Measurements from ENCODE around the gene SLC13A5. TPM values are rescaled to one million over a fixed set of nuclear protein-coding genes. Genes with fewer than 3 reads are reported as not detected.
A peak's percentile ranks its signal among the peaks of the same experiment; 100 is the strongest.

SLC13A5 gene
- total RNA-seq = under 1 TPM in 2 of 6 donors, not detected in 4; 0.09 to 0.27 TPM

DNA sequence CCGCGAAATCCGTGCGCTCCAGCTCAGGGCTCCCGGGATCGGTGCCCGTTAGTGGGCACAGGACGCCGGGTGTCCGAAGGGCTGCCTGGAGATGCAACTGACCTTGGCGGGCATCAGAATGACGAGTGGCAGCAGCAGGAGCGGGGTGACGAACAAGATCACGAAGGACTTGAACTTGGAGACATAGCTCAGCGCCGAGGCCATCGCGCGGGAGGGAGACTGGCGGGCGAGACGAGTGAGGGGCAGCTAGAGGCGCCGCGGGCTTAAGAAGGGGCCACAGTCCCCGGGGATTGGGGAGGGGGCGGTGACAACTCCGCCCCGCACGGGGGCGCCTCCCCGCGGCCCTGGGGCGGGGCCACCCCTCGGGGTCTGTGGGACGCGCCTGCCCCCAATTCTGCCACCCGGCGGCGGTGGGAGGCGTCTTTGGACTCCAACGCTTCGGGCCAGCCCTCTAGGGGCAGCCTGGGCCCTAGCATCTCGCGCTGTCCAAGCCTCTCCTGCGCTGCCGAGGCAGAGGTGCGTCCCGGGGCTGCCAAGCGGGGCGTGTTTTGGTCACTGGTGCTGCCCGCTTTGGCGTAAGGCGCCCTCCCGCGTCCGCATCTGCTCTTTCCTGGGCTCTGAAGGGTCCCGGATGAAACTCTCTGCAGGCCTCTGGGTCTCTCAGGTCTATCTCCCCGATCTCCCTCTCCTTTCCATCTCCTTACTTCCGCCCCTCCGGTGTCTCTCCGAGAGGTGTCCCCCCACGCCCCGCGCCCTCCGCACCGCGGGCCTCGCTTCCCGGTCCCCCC lies at the start of gene SLC13A5:
Gene SLC13A5 (minus strand): TSS at position 240 of the 788 bp plus-strand sequence. CDS start 36 bp downstream, at position 204.
- peak in 1 of 2 donors; percentile 81 for DNase-seq
- peaks cover 0 to 21% (median 4%) of the 10 kb centered on the region in 4 donors for H3K27me3 ChIP-seq

GRCh38 chr17:6761779-6762178 lies 48.6 kb upstream of the SLC13A5 start:
- ATAC-seq (ENCODE audit: low FRiP score in 2 of 2) (no peak), DNase-seq (no peak)
- TF ChIP-seq POLR2A (IDR thresholded peaks at IDR 0.05) = no peak
- no peak for TF ChIP-seq POLR2AphosphoS5 (IDR thresholded peaks at IDR 0.05)
- TF ChIP-seq, protein P1, sequence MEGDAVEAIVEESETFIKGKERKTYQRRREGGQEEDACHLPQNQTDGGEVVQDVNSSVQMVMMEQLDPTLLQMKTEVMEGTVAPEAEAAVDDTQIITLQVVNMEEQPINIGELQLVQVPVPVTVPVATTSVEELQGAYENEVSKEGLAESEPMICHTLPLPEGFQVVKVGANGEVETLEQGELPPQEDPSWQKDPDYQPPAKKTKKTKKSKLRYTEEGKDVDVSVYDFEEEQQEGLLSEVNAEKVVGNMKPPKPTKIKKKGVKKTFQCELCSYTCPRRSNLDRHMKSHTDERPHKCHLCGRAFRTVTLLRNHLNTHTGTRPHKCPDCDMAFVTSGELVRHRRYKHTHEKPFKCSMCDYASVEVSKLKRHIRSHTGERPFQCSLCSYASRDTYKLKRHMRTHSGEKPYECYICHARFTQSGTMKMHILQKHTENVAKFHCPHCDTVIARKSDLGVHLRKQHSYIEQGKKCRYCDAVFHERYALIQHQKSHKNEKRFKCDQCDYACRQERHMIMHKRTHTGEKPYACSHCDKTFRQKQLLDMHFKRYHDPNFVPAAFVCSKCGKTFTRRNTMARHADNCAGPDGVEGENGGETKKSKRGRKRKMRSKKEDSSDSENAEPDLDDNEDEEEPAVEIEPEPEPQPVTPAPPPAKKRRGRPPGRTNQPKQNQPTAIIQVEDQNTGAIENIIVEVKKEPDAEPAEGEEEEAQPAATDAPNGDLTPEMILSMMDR (IDR thresholded peaks at IDR 0.05) = no peak
- no peak for TF ChIP-seq EP300 (IDR thresholded peaks at IDR 0.05)
- no peak overlapping the region for H3K27ac ChIP-seq
- peaks cover 6 to 88% (median 61%) of the 10 kb centered on the region in 4 donors for H3K36me3 ChIP-seq
- H3K27me3 ChIP-seq = no peaks in the 10 kb centered on the region
- H3K4me3 ChIP-seq = no peak overlapping the region
- 85 to 95% methylated on average over 7 to 8 of the region's 8 CpGs for WGBS, 2 donors
- no peaks in the 10 kb centered on the region for H3K9me3 ChIP-seq
- H3K4me1 ChIP-seq = peaks cover 11 to 15% (median 14%) of the 10 kb centered on the region in 4 donors

More for the DNA sequence above, at the start of gene SLC13A5:
- Histone ChIP-seq H3K27ac (no peak within 1 kb of the TSS), H3K4me3 (peak within 1 kb of the TSS in 3 of 4 donors; percentile 12 to 36 (median 19)), H3K4me1 (peaks cover 8 to 23% (median 17%) of the 10 kb centered on the region in 4 donors), H3K36me3 (no peaks in the 10 kb centered on the region), H3K9me3 (peaks cover 0 to 3% (median 0%) of the 10 kb centered on the region in 4 donors)
- TF ChIP-seq POLR2A (IDR thresholded peaks at IDR 0.05) = no peak
- TF ChIP-seq, protein P1 (IDR thresholded peaks at IDR 0.05) = peak in 3 of 6 experiments; percentile 3 to 33 (median 10)
- ATAC-seq (ENCODE audit: low FRiP score in 2 of 2) = peak; percentile 23 to 53
- WGBS, 2 donors = 2% methylated on average over 19 to 38 of the region's 71 CpGs

- 89 to 90% methylated on average over 2 of the region's 2 CpGs for WGBS, 2 donors
- no peak for TF ChIP-seq POLR2A (IDR thresholded peaks at IDR 0.05)
- TF ChIP-seq, protein P1 (IDR thresholded peaks at IDR 0.05) = no peak
- TF ChIP-seq POLR2AphosphoS5 (IDR thresholded peaks at IDR 0.05) = no peak
- TF ChIP-seq EP300 (IDR thresholded peaks at IDR 0.05) = no peak
- H3K27me3 ChIP-seq = no peaks in the 10 kb centered on the region
- DNase-seq (no peak), ATAC-seq (ENCODE audit: low FRiP score in 2 of 2) (no peak)
- peak overlapping the region in 2 of 4 donors; percentile 3 to 69 for H3K4me3 ChIP-seq
- no peaks in the 10 kb centered on the region for H3K9me3 ChIP-seq
- H3K36me3 ChIP-seq = peaks cover 0 to 47% (median 35%) of the 10 kb centered on the region in 4 donors
- peaks cover 34 to 39% (median 37%) of the 10 kb centered on the region in 4 donors for H3K4me1 ChIP-seq
- H3K27ac ChIP-seq = peak overlapping the region in 1 of 4 donors; percentile 18
Measured at GRCh38 chr17:6757747-6758146, 44.6 kb upstream of the SLC13A5 start.

- Histone ChIP-seq H3K36me3 (peaks cover 0 to 35% (median 25%) of the 10 kb centered on the region in 4 donors), H3K4me1 (peaks cover 46 to 51% (median 48%) of the 10 kb centered on the region in 4 donors), H3K27me3 (no peaks in the 10 kb centered on the region), H3K9me3 (no peaks in the 10 kb centered on the region), H3K27ac (peak overlapping the region; percentile 84 to 91 (median 90)), H3K4me3 (peak overlapping the region; percentile 54 to 69 (median 63))
- WGBS, 2 donors = 32 to 43% methylated on average over 7 to 11 of the region's 13 CpGs
- TF ChIP-seq POLR2A (IDR thresholded peaks at IDR 0.05) = no peak
- DNase-seq (peak in 1 of 2 donors; percentile 12), ATAC-seq (ENCODE audit: low FRiP score in 2 of 2) (no peak)
Measured at GRCh38 chr17:6756425-6757031, 43.4 kb upstream of the SLC13A5 start.

- TF ChIP-seq POLR2A (IDR thresholded peaks at IDR 0.05) (peak in 2 of 4 donors; percentile 12 to 60), EP300 (IDR thresholded peaks at IDR 0.05) (no peak), POLR2AphosphoS5 (IDR thresholded peaks at IDR 0.05) (peak in 1 of 2 donors; percentile 23)
- TF ChIP-seq, protein P1 (IDR thresholded peaks at IDR 0.05) = no peak
- peak; percentile 38 to 46 for DNase-seq
- H3K36me3 ChIP-seq = peaks cover 0 to 27% (median 17%) of the 10 kb centered on the region in 4 donors
- peaks cover 46 to 52% (median 48%) of the 10 kb centered on the region in 4 donors for H3K4me1 ChIP-seq
- no peaks in the 10 kb centered on the region for H3K9me3 ChIP-seq
- peak within 1 kb of the TSS; percentile 54 to 69 (median 63) for H3K4me3 ChIP-seq
- WGBS, 2 donors = 8 to 10% methylated on average over 14 of the region's 14 CpGs
- ATAC-seq (ENCODE audit: low FRiP score in 2 of 2) = peak; percentile 3 to 70
- H3K27ac ChIP-seq = peak within 1 kb of the TSS; percentile 84 to 91 (median 90)
- H3K27me3 ChIP-seq = no peaks in the 10 kb centered on the region
Measured at GRCh38 chr17:6755731-6756184, 42.6 kb upstream of the SLC13A5 start, which contains the start of gene XAF1. Gene XAF1, plus strand, starts transcription at chr17:6756046. Its CDS starts 33 bp downstream, at chr17:6756079.
